Neural crest cell (in vitro differentiated cells): ENCODE results near the gene GPATCH4. TPM values are rescaled to one million over a fixed set of nuclear protein-coding genes. Genes with fewer than 3 reads are reported as not detected.

Experiments used
- DNase-seq: peaks from one replicate; pipeline ENCODE4 v3.0.0; 2021; ENCODE audit warnings: low read depth, mixed read lengths, low spot score
- H3K27ac Mint-ChIP-seq: one replicate; pipeline ENCODE4 v1.8.0; 2021; ENCODE audit warnings: mild to moderate bottlenecking, mixed read lengths; ENCODE audit not compliant: unreplicated experiment
- H3K27me3 Mint-ChIP-seq: 2 replicates; pipeline ENCODE4 v1.8.0; 2021; ENCODE audit warnings: low read depth, mild to moderate bottlenecking, mixed read lengths
- H3K36me3 Mint-ChIP-seq: 2 replicates; pipeline ENCODE4 v1.8.0; 2021; ENCODE audit warnings: low read depth, mild to moderate bottlenecking, mixed read lengths
- H3K4me1 Mint-ChIP-seq: 2 replicates; pipeline ENCODE4 v1.8.0; 2021; ENCODE audit warnings: mixed read lengths
- H3K4me3 Mint-ChIP-seq: one replicate; pipeline ENCODE4 v1.8.0; 2021; ENCODE audit warnings: mild to moderate bottlenecking, mixed read lengths
- H3K9me3 Mint-ChIP-seq: 2 replicates; pipeline ENCODE4 v1.8.0; 2021; ENCODE audit warnings: mixed read lengths
- total RNA-seq: library from RNA; stranded (reverse); gene quantifications from 2 replicates; pipeline ENCODE4 v1.2.1, GENCODE V29; 2021
- TF ChIP-seq, protein P1 (sequence below): fragments of 200-600 bp; sonication (generic); conservative IDR thresholded peaks from 2 replicates; pipeline ENCODE4 v1.5.0; 2021; ENCODE audit warnings: antibody characterized with exemption, mild to moderate bottlenecking

GPATCH4 gene
- total RNA-seq, 1 donor from 2014 or later: 40.6 TPM

GRCh38 chr1:156593661-156593989, 7.7 kb downstream of the GPATCH4 start:
- Mint-ChIP-seq H3K9me3 (no peaks in the 10 kb centered on the region), H3K27me3 (no peaks in the 10 kb centered on the region), H3K36me3 (peaks cover 13% of the 10 kb centered on the region), H3K4me3 (peak overlapping the region; percentile 94), H3K27ac (no peak overlapping the region), H3K4me1 (peaks cover 30% of the 10 kb centered on the region)
- no peak for DNase-seq
- TF ChIP-seq, protein P1, sequence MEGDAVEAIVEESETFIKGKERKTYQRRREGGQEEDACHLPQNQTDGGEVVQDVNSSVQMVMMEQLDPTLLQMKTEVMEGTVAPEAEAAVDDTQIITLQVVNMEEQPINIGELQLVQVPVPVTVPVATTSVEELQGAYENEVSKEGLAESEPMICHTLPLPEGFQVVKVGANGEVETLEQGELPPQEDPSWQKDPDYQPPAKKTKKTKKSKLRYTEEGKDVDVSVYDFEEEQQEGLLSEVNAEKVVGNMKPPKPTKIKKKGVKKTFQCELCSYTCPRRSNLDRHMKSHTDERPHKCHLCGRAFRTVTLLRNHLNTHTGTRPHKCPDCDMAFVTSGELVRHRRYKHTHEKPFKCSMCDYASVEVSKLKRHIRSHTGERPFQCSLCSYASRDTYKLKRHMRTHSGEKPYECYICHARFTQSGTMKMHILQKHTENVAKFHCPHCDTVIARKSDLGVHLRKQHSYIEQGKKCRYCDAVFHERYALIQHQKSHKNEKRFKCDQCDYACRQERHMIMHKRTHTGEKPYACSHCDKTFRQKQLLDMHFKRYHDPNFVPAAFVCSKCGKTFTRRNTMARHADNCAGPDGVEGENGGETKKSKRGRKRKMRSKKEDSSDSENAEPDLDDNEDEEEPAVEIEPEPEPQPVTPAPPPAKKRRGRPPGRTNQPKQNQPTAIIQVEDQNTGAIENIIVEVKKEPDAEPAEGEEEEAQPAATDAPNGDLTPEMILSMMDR: no peak

DNA sequence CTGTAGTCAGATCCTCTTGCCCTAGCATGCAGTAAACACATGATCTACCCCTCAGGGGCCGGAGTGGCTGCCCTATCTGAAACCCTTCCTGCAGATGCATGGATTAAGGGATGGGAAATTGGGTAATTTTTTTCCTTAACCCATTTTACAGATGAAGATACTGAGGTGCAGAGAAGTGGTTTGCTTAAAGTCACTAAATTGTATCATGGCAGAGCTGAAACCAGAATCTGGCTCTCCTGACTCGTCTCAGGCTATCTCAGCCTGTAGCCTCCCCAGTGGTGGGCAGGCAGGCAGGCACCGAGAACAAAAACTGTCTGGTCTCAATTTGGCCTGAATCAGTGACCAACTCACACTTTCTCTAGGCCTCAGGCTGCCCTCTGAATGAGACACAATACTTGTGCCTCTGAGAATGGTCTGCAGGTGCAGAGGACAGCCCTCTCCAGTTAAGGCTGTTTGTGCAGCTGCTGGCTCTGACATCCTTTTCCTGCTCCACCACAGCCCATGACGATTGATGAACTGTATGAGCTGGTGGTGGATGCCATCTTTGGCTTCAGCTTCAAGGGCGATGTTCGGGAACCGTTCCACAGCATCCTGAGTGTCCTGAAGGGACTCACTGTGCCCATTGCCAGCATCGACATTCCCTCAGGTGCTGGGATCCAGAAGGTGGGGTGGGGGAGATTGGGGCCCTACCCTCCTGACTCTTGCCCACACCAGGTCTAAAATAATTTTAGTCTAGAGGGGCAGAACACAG, 8.2 kb downstream of the GPATCH4 start:
- H3K4me1 Mint-ChIP-seq: peaks cover 30% of the 10 kb centered on the region
- TF ChIP-seq, protein P1: no peak
- no peaks in the 10 kb centered on the region for H3K9me3 Mint-ChIP-seq
- peaks cover 13% of the 10 kb centered on the region for H3K36me3 Mint-ChIP-seq
- DNase-seq: no peak
- no peaks in the 10 kb centered on the region for H3K27me3 Mint-ChIP-seq
- H3K27ac Mint-ChIP-seq: no peak overlapping the region
- peak overlapping the region; percentile 94 for H3K4me3 Mint-ChIP-seq

- Mint-ChIP-seq H3K9me3 (no peaks in the 10 kb centered on the region), H3K27me3 (no peaks in the 10 kb centered on the region), H3K36me3 (peaks cover 13% of the 10 kb centered on the region), H3K4me3 (peak overlapping the region; percentile 94), H3K4me1 (peaks cover 30% of the 10 kb centered on the region), H3K27ac (no peak overlapping the region)
- no peak for DNase-seq
- TF ChIP-seq, protein P1: no peak
Measured at GRCh38 chr1:156592158-156592909, 8.9 kb downstream of the GPATCH4 start.

DNA sequence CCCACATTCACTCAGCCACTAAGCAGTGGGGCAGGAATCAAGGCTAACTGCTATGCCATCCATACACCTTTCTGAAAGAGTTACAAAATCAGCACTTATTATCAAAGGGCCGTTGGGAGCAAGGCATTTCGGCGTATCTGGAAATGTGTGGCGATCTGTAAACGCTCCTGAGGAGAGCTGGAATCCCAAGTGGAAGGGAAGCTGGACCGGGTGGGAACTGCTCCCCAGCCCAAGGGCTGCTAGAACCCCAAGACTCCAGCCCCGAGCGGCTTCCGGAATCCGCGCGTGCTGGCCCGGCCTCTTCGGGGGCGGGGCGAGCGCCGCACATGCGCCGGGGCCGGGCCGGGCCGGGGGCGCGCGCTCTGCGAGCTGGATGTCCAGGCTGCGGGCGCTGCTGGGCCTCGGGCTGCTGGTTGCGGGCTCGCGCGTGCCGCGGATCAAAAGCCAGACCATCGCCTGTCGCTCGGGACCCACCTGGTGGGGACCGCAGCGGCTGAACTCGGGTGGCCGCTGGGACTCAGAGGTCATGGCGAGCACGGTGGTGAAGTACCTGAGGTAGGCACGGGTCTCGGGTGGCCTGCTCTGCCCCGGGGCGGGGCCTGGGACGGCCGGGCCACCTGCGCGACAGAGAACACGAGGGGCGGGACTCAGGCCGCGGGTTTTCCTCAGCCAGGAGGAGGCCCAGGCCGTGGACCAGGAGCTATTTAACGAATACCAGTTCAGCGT, 9.7 kb downstream of the GPATCH4 start, which contains the start of gene NAXE:
Gene NAXE, plus strand, starts transcription at position 345 of the 726 bp plus-strand sequence. Its CDS starts 29 bp downstream, at position 374.
- H3K4me3 Mint-ChIP-seq: peak within 1 kb of the TSS; percentile 94
- H3K36me3 Mint-ChIP-seq: peaks cover 8% of the 10 kb centered on the region
- H3K9me3 Mint-ChIP-seq: no peaks in the 10 kb centered on the region
- DNase-seq: peak; percentile 59
- H3K27ac Mint-ChIP-seq: peak within 1 kb of the TSS; percentile 75
- TF ChIP-seq, protein P1: no peak
- no peaks in the 10 kb centered on the region for H3K27me3 Mint-ChIP-seq
- H3K4me1 Mint-ChIP-seq: peaks cover 30% of the 10 kb centered on the region

DNA sequence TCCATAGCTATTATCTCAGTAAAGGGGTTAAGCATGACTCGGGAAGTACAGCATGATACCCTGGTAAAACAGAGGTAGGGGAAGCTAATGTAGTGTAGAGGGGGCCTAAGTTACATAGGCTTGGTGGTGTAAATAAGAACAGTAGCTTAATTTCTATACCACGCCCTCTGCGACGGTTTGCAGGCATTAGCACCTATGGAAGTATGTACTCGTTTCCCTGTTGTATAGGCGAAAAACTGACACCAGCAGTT, 10.2 kb downstream of the GPATCH4 start:
- DNase-seq: no peak
- peak overlapping the region; percentile 94 for H3K4me3 Mint-ChIP-seq
- TF ChIP-seq, protein P1: no peak
- H3K36me3 Mint-ChIP-seq: peaks cover 8% of the 10 kb centered on the region
- peak overlapping the region; percentile 75 for H3K27ac Mint-ChIP-seq
- peaks cover 30% of the 10 kb centered on the region for H3K4me1 Mint-ChIP-seq
- no peaks in the 10 kb centered on the region for H3K27me3 Mint-ChIP-seq
- H3K9me3 Mint-ChIP-seq: no peaks in the 10 kb centered on the region
